ENCODE results near the gene QSOX2. TPM values are rescaled to one million over a fixed set of nuclear protein-coding genes. Genes with fewer than 3 reads are reported as not detected.

The QSOX2 gene
- total RNA-seq, 4 donors from 2014 or later = 3.4 to 7.2 (median 5.2) TPM

- no peak overlapping the region for H3K27ac ChIP-seq
- no peak for TF ChIP-seq POLR2AphosphoS5 (IDR thresholded peaks at IDR 0.05)
- TF ChIP-seq EP300 (IDR thresholded peaks at IDR 0.05) = no peak
- TF ChIP-seq CTCF (IDR thresholded peaks at IDR 0.05) = no peak
- TF ChIP-seq POLR2A (IDR thresholded peaks at IDR 0.05) = no peak
- no peak overlapping the region for H3K4me3 ChIP-seq
- WGBS, 2 donors (ENCODE audit: low coverage in 1 of 2) = 74% methylated on average over 4 of the region's 50 CpGs; no CpG with 5 or more reads in 1 of the 2 donors
- ATAC-seq = no peak
- H3K9me3 ChIP-seq = no peaks in the 10 kb centered on the region
- peaks cover 43% of the 10 kb centered on the region for H3K27me3 ChIP-seq
- H3K4me1 ChIP-seq = no peaks in the 10 kb centered on the region
- no peaks in the 10 kb centered on the region for H3K36me3 ChIP-seq
Observed at GRCh38 chr9:136251264-136252115, 5.9 kb upstream of the QSOX2 start.

GRCh38 chr9:136250676-136251075 is 5.1 kb upstream of the QSOX2 start:
- no peaks in the 10 kb centered on the region for H3K9me3 ChIP-seq
- ATAC-seq = no peak
- peaks cover 0 to 5% (median 0%) of the 10 kb centered on the region in 3 donors for H3K4me1 ChIP-seq
- WGBS, 2 donors (ENCODE audit: low coverage in 1 of 2) = 40 to 59% methylated on average over 1 to 5 of the region's 10 CpGs
- H3K27ac ChIP-seq = no peak overlapping the region
- H3K27me3 ChIP-seq = peaks cover 34% of the 10 kb centered on the region
- TF ChIP-seq CTCF (IDR thresholded peaks at IDR 0.05) = no peak
- TF ChIP-seq POLR2A (IDR thresholded peaks at IDR 0.05) = no peak
- TF ChIP-seq POLR2AphosphoS5 (IDR thresholded peaks at IDR 0.05) = no peak
- no peak for TF ChIP-seq EP300 (IDR thresholded peaks at IDR 0.05)
- H3K4me3 ChIP-seq = no peak overlapping the region
- H3K36me3 ChIP-seq = no peaks in the 10 kb centered on the region

GRCh38 chr9:136249877-136250559 is 4.4 kb upstream of the QSOX2 start:
- no peaks in the 10 kb centered on the region for H3K36me3 ChIP-seq
- peaks cover 0 to 9% (median 2%) of the 10 kb centered on the region in 3 donors for H3K4me1 ChIP-seq
- H3K9me3 ChIP-seq = no peaks in the 10 kb centered on the region
- ATAC-seq = no peak
- no peak overlapping the region for H3K4me3 ChIP-seq
- peaks cover 28% of the 10 kb centered on the region for H3K27me3 ChIP-seq
- TF ChIP-seq EP300 (IDR thresholded peaks at IDR 0.05) (no peak), CTCF (IDR thresholded peaks at IDR 0.05) (no peak)
- 58 to 64% methylated on average over 13 to 19 of the region's 30 CpGs for WGBS, 2 donors (ENCODE audit: low coverage in 1 of 2)
- no peak overlapping the region for H3K27ac ChIP-seq

- Histone ChIP-seq H3K27ac (no peak overlapping the region), H3K4me1 (peaks cover 3 to 17% (median 10%) of the 10 kb centered on the region in 3 donors), H3K36me3 (no peaks in the 10 kb centered on the region), H3K4me3 (no peak overlapping the region), H3K27me3 (peaks cover 20% of the 10 kb centered on the region), H3K9me3 (no peaks in the 10 kb centered on the region)
- ATAC-seq = no peak
- no peak for TF ChIP-seq POLR2AphosphoS5 (IDR thresholded peaks at IDR 0.05)
- TF ChIP-seq POLR2A (IDR thresholded peaks at IDR 0.05) = no peak
- TF ChIP-seq CTCF (IDR thresholded peaks at IDR 0.05) = no peak
- TF ChIP-seq EP300 (IDR thresholded peaks at IDR 0.05) = no peak
- 30% methylated on average over 2 of the region's 30 CpGs; no CpG with 5 or more reads in 1 of the 2 donors for WGBS, 2 donors (ENCODE audit: low coverage in 1 of 2)
Observed at GRCh38 chr9:136248951-136249876, 3.6 kb upstream of the QSOX2 start.
